ENCODE results near the gene CCDC158. TPM values are rescaled to one million over a fixed set of nuclear protein-coding genes. Genes with fewer than 3 reads are reported as not detected.

CCDC158 gene
- total and polyA plus RNA-seq, 2 donors (not counting 1 experiment from before 2014, with no cell fraction given) = not detected

DNA sequence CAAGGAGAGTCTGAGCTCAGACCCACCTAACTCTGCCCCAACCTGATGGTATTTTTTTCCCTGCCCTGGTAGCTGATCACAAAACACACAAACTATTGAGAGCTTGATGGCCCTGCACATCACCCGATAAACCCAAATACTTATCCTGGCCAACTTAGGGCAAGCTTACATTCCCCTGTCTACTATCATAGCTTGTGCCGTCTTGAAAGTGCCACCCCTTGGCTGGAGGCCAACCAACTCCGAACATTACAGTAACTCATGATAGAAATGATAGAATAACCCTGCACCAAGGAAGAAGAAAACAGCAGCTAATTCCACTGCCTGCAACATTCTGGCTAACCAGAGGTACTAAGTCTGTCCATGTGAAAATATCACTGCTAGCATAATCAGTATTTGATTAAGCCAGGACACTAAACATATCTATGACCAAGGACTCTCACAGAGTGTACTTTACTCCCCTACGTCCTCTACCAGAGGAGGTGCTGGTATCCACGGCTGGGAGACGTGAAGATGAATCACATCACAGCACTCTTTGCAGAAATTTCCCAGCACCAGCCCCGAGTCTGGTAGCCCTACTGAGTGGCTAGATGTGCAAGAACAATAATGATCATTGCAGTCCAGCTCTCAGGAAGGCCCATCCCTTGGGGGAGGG lies 105.5 kb downstream of the CCDC158 start:
- ChIA-PET POLR2A (no interaction called here), CTCF (interaction anchor here (0.7 kb wide), 1 partner anchor 136 kb away, joined by 3 read pairs; no protein-coding TSS in a partner anchor)
- no peak overlapping the region for H3K4me3 Mint-ChIP-seq
- no peaks in the 10 kb centered on the region for H3K79me2 ChIP-seq (ENCODE audit: control insufficient read depth, insufficient read depth, low read length)
- no peak overlapping the region for H3K4me3 ChIP-seq (ENCODE audit: control extremely low read depth in 1 of 5, extremely low read depth in 1 of 5, insufficient read depth in 1 of 5, low read depth in 2 of 5, low read length in 4 of 5)
- WGBS (ENCODE audit: insufficient coverage) = 84% methylated on average over 6 of the region's 7 CpGs
- ATAC-seq (ENCODE audit: low read depth) = no peak
- no peaks in the 10 kb centered on the region for H4K20me1 ChIP-seq (ENCODE audit: control insufficient read depth, insufficient read depth, low read length, poor library complexity, severe bottlenecking)
- no peaks in the 10 kb centered on the region for H3K4me1 Mint-ChIP-seq
- peaks cover 0 to 4% (median 0%) of the 10 kb centered on the region in 4 experiments for H3K27me3 ChIP-seq (replicated peaks in 1 of 4; ENCODE audit: control extremely low read depth in 1 of 4, control insufficient read depth in 3 of 4, insufficient read depth in 4 of 4, low read length in 3 of 4)
- H3K27ac Mint-ChIP-seq = no peak overlapping the region
- no peak overlapping the region for H2AFZ ChIP-seq (ENCODE audit: insufficient read depth, low read depth, low read length, poor library complexity, severe bottlenecking)
- TF ChIP-seq CTCF (IDR thresholded peaks at IDR 0.05) (no peak), EZH2 (IDR thresholded peaks at IDR 0.05; ENCODE audit: borderline replicate concordance, insufficient read depth, low read depth, low read length, poor library complexity, severe bottlenecking) (no peak)
- peaks cover 34% of the 10 kb centered on the region for H3K27me3 Mint-ChIP-seq
- no peak overlapping the region for H3K4me2 ChIP-seq (replicated peaks; ENCODE audit: low read depth, low read length, poor library complexity, severe bottlenecking)
- H3K9ac ChIP-seq (ENCODE audit: low read length) = no peak overlapping the region
- H3K9me3 ChIP-seq (ENCODE audit: control extremely low read depth in 1 of 3, control insufficient read depth in 2 of 3, insufficient read depth in 1 of 3, low read length in 2 of 3) = peaks cover 1 to 11% (median 3%) of the 10 kb centered on the region in 3 donors
- no peak for DNase-seq
- no peaks in the 10 kb centered on the region for H3K4me1 ChIP-seq (ENCODE audit: control insufficient read depth in 2 of 2, insufficient read depth in 2 of 2, low read length in 2 of 2)
- peaks cover 14% of the 10 kb centered on the region for H3K9me3 Mint-ChIP-seq (ENCODE audit: insufficient read depth)
- H3K36me3 ChIP-seq (replicated peaks in 1 of 2; ENCODE audit: control extremely low read depth in 1 of 2, control insufficient read depth in 1 of 2, extremely low read depth in 1 of 2, insufficient read depth in 2 of 2, low read length in 1 of 2) = no peaks in the 10 kb centered on the region
- H3K27ac ChIP-seq (ENCODE audit: low read length in 2 of 2) = no peak overlapping the region
- intact Hi-C loops (cut with micrococcal nuclease) = no loop called here

GRCh38 chr4:76313547-76313946 lies 107.4 kb downstream of the CCDC158 start:
- CTCF ChIA-PET = interaction anchor here (1.3 kb wide), 1 partner anchor 191 kb away, joined by 3 read pairs; no protein-coding TSS in a partner anchor
- H3K27me3 Mint-ChIP-seq = peaks cover 36% of the 10 kb centered on the region
- no peak overlapping the region for H3K27ac ChIP-seq (ENCODE audit: low read length in 2 of 2)
- POLR2A ChIA-PET = no interaction called here
- H3K79me2 ChIP-seq (ENCODE audit: control insufficient read depth, insufficient read depth, low read length) = no peaks in the 10 kb centered on the region
- no peak overlapping the region for H3K4me3 Mint-ChIP-seq
- peaks cover 1 to 11% (median 3%) of the 10 kb centered on the region in 3 donors for H3K9me3 ChIP-seq (ENCODE audit: control extremely low read depth in 1 of 3, control insufficient read depth in 2 of 3, insufficient read depth in 1 of 3, low read length in 2 of 3)
- H3K4me3 ChIP-seq (ENCODE audit: control extremely low read depth in 1 of 5, extremely low read depth in 1 of 5, insufficient read depth in 1 of 5, low read depth in 2 of 5, low read length in 4 of 5) = no peak overlapping the region
- H3K9ac ChIP-seq (ENCODE audit: low read length) = no peak overlapping the region
- no peak for ATAC-seq (ENCODE audit: low read depth)
- H3K27me3 ChIP-seq (replicated peaks in 1 of 4; ENCODE audit: control extremely low read depth in 1 of 4, control insufficient read depth in 3 of 4, insufficient read depth in 4 of 4, low read length in 3 of 4) = peaks cover 0 to 4% (median 0%) of the 10 kb centered on the region in 4 experiments
- H3K4me2 ChIP-seq (replicated peaks; ENCODE audit: low read depth, low read length, poor library complexity, severe bottlenecking) = no peak overlapping the region
- intact Hi-C loops (cut with micrococcal nuclease) = no loop called here
- H3K4me1 ChIP-seq (ENCODE audit: control insufficient read depth in 2 of 2, insufficient read depth in 2 of 2, low read length in 2 of 2) = no peaks in the 10 kb centered on the region
- H4K20me1 ChIP-seq (ENCODE audit: control insufficient read depth, insufficient read depth, low read length, poor library complexity, severe bottlenecking) = no peaks in the 10 kb centered on the region
- no peaks in the 10 kb centered on the region for H3K36me3 ChIP-seq (replicated peaks in 1 of 2; ENCODE audit: control extremely low read depth in 1 of 2, control insufficient read depth in 1 of 2, extremely low read depth in 1 of 2, insufficient read depth in 2 of 2, low read length in 1 of 2)
- WGBS (ENCODE audit: insufficient coverage) = no CpG with 5 or more reads among the region's 2 CpGs
- no peak for DNase-seq
- no peak overlapping the region for H2AFZ ChIP-seq (ENCODE audit: insufficient read depth, low read depth, low read length, poor library complexity, severe bottlenecking)
- no peaks in the 10 kb centered on the region for H3K4me1 Mint-ChIP-seq
- H3K9me3 Mint-ChIP-seq (ENCODE audit: insufficient read depth) = peaks cover 11% of the 10 kb centered on the region
- TF ChIP-seq CTCF (IDR thresholded peaks at IDR 0.05) (no peak), EZH2 (IDR thresholded peaks at IDR 0.05; ENCODE audit: borderline replicate concordance, insufficient read depth, low read depth, low read length, poor library complexity, severe bottlenecking) (no peak)
- H3K27ac Mint-ChIP-seq = no peak overlapping the region

All from B cell (primary cell).